Parietal lobe (tissue), 1 donor: Measurements from ENCODE around the gene GRID2IP. TPM values are rescaled to one million over a fixed set of nuclear protein-coding genes. Genes with fewer than 3 reads are reported as not detected.

Experiments
- total RNA-seq: library from RNA; depleted of rRNA; stranded (reverse); fragments of >200 nt; gene quantifications from one replicate; pipeline ENCODE4 v1.2.3, GENCODE V29; 2014

GRID2IP gene
- 1.3 TPM for total RNA-seq

GRCh38 chr7:6551016-6551511 lies at the start of gene GRID2IP:
Gene GRID2IP, minus strand, starts transcription at chr7:6551461. Its CDS starts 25 bp downstream, at chr7:6551436.

GRCh38 chr7:6589829-6590644 lies 38.8 kb upstream of the GRID2IP start, which contains the start of gene INTS15:
Gene INTS15, plus strand, starts transcription at chr7:6590021. Its CDS starts 263 bp downstream, at chr7:6590284.

GRCh38 chr7:6577369-6578113 lies 26.3 kb upstream of the GRID2IP start, which contains the start of gene ZDHHC4:
Gene ZDHHC4, plus strand, starts transcription at chr7:6577454. Its CDS starts 3,108 bp downstream, at chr7:6580562.

GRCh38 chr7:6447581-6448199 lies 103.6 kb downstream of the GRID2IP start, which contains the start of gene DAGLB:
Gene DAGLB, minus strand, starts transcription at chr7:6447954. Its CDS starts 112 bp downstream, at chr7:6447842.

Other genes with a start within 250 kb of the GRID2IP start
- gene FAM220A, start 202.5 kb downstream of the GRID2IP start, total RNA-seq, result 34.1 TPM
- gene RAC1, start 176.9 kb downstream of the GRID2IP start, total RNA-seq, result 63.2 TPM
- gene DAGLB, start 103.5 kb downstream of the GRID2IP start, total RNA-seq, result 31.0 TPM
- gene KDELR2, start 67.3 kb downstream of the GRID2IP start, total RNA-seq, result 57.0 TPM
- 49.8 TPM for gene ZDHHC4, start 26.0 kb upstream of the GRID2IP start, total RNA-seq
- gene INTS15, start 38.6 kb upstream of the GRID2IP start, total RNA-seq, result 31.3 TPM
- gene ZNF853, start 64.1 kb upstream of the GRID2IP start, total RNA-seq, result 17.5 TPM
- gene ZNF316, start 85.9 kb upstream of the GRID2IP start, total RNA-seq, result 28.5 TPM
- 31.6 TPM for gene ZNF12, start 155.5 kb upstream of the GRID2IP start, total RNA-seq
- 4.7 TPM for gene RSPH10B2, start 202.6 kb upstream of the GRID2IP start, total RNA-seq